ENCODE results near the gene INTS7. TPM values are rescaled to one million over a fixed set of nuclear protein-coding genes. Genes with fewer than 3 reads are reported as not detected.
"Not testable (repeated sequence)": the region's sequence is repeated elsewhere in the genome, so short reads cannot be mapped to it uniquely, and the experiment has no call there.

Gene INTS7
- polyA plus RNA-seq, 1 of the 3 experiments (the other 2 are of a cell fraction) = 8.7 TPM

DNA sequence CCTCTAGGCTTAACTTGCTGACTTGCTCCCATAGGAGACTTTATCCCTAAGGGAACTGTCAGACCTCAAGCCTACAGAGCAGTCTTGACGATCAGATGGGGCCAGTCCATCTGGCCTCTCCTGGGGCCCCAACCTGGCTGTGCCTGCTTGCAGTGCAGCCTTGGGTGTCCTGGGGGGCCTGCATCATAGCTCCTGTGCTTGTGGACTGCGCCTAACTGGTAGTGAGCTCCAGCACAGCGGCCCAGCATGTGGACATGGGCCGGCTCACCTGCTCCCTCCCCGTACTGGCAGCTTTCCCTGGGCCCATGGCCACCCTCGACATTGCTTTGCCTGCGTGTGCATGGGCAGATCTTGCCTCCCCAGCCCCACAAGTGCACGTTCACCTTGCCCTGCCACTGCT is 76.1 kb downstream of the INTS7 start:
- no peaks in the 10 kb centered on the region for H4K20me1 ChIP-seq (ENCODE audit: insufficient read depth)
- WGBS (ENCODE audit: low lambda C conversion rate) = no CpG with 5 or more reads among the region's 8 CpGs
- CTCF ChIA-PET = interaction anchor here (1.0 kb wide), 1 partner anchor 278 kb away, joined by 4 read pairs; no protein-coding TSS in a partner anchor
- no peak overlapping the region for H3K4me3 ChIP-seq (ENCODE audit: low read depth in 2 of 2, low read length in 1 of 2)
- no peaks in the 10 kb centered on the region for H3K27me3 ChIP-seq (ENCODE audit: insufficient read depth)
- TF ChIP-seq RFX5 (IDR thresholded peaks at IDR 0.05; ENCODE audit: low read length) (no peak), FOXJ3 (CRISPR knock-in tag; IDR thresholded peaks at IDR 0.05) (no peak), TEAD4 (IDR thresholded peaks at IDR 0.05; ENCODE audit: borderline replicate concordance, insufficient read depth) (no peak), POLR2AphosphoS5 (IDR thresholded peaks at IDR 0.05; ENCODE audit: low read depth, low read length) (no peak), TAF1 (IDR thresholded peaks at IDR 0.05; ENCODE audit: borderline replicate concordance, low read depth, low read length) (no peak), NFIC (IDR thresholded peaks at IDR 0.05; ENCODE audit: borderline replicate concordance) (no peak), FOSL2 (IDR thresholded peaks at IDR 0.05; ENCODE audit: borderline replicate concordance, low read depth) (no peak), CHD2 (IDR thresholded peaks at IDR 0.05; ENCODE audit: low read length, partially characterized antibody) (no peak), FOXM1 (IDR thresholded peaks at IDR 0.05; ENCODE audit: low read depth) (no peak), ELF1 (IDR thresholded peaks at IDR 0.05) (no peak)
- TF ChIP-seq, protein P1, sequence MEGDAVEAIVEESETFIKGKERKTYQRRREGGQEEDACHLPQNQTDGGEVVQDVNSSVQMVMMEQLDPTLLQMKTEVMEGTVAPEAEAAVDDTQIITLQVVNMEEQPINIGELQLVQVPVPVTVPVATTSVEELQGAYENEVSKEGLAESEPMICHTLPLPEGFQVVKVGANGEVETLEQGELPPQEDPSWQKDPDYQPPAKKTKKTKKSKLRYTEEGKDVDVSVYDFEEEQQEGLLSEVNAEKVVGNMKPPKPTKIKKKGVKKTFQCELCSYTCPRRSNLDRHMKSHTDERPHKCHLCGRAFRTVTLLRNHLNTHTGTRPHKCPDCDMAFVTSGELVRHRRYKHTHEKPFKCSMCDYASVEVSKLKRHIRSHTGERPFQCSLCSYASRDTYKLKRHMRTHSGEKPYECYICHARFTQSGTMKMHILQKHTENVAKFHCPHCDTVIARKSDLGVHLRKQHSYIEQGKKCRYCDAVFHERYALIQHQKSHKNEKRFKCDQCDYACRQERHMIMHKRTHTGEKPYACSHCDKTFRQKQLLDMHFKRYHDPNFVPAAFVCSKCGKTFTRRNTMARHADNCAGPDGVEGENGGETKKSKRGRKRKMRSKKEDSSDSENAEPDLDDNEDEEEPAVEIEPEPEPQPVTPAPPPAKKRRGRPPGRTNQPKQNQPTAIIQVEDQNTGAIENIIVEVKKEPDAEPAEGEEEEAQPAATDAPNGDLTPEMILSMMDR (IDR thresholded peaks at IDR 0.05) = no peak
- TF ChIP-seq, protein P2, sequence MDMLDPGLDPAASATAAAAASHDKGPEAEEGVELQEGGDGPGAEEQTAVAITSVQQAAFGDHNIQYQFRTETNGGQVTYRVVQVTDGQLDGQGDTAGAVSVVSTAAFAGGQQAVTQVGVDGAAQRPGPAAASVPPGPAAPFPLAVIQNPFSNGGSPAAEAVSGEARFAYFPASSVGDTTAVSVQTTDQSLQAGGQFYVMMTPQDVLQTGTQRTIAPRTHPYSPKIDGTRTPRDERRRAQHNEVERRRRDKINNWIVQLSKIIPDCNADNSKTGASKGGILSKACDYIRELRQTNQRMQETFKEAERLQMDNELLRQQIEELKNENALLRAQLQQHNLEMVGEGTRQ (IDR thresholded peaks at IDR 0.05; ENCODE audit: borderline replicate concordance, low read depth, low read length) = no peak
- TF ChIP-seq, protein P3, sequence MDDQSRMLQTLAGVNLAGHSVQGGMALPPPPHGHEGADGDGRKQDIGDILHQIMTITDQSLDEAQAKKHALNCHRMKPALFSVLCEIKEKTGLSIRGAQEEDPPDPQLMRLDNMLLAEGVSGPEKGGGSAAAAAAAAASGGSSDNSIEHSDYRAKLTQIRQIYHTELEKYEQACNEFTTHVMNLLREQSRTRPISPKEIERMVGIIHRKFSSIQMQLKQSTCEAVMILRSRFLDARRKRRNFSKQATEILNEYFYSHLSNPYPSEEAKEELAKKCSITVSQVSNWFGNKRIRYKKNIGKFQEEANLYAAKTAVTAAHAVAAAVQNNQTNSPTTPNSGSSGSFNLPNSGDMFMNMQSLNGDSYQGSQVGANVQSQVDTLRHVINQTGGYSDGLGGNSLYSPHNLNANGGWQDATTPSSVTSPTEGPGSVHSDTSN (IDR thresholded peaks at IDR 0.05) = no peak
- TF ChIP-seq, protein P4, sequence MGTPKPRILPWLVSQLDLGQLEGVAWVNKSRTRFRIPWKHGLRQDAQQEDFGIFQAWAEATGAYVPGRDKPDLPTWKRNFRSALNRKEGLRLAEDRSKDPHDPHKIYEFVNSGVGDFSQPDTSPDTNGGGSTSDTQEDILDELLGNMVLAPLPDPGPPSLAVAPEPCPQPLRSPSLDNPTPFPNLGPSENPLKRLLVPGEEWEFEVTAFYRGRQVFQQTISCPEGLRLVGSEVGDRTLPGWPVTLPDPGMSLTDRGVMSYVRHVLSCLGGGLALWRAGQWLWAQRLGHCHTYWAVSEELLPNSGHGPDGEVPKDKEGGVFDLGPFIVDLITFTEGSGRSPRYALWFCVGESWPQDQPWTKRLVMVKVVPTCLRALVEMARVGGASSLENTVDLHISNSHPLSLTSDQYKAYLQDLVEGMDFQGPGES (IDR thresholded peaks at IDR 0.05; ENCODE audit: low read depth, low read length) = no peak
- H2AFZ ChIP-seq (ENCODE audit: low read depth) = no peak overlapping the region
- no peak overlapping the region for H3K9ac ChIP-seq
- peaks cover 5% of the 10 kb centered on the region for H3F3A ChIP-seq (replicated peaks; ENCODE audit: insufficient read depth)
- DNase-seq = no peak
- no peaks in the 10 kb centered on the region; the same call in 1 of the 2 replicates for H3K79me2 ChIP-seq (ENCODE audit: insufficient read depth)
- H3K9me3 ChIP-seq = no peaks in the 10 kb centered on the region
- no peak overlapping the region for H3K4me2 ChIP-seq
- POLR2A ChIA-PET = no interaction called here
- H3K4me1 ChIP-seq (ENCODE audit: control insufficient read depth in 1 of 2, insufficient read depth in 2 of 2, low read depth in 1 of 2, low read length in 1 of 2) = no peaks in the 10 kb centered on the region
- H3K36me3 ChIP-seq (replicated peaks in 1 of 2; ENCODE audit: control insufficient read depth in 1 of 2, insufficient read depth in 2 of 2, low read length in 1 of 2) = peaks cover 32 to 33% of the 10 kb centered on the region in 2 experiments
- H3K9me2 ChIP-seq = no peaks in the 10 kb centered on the region
- H3K27ac ChIP-seq (ENCODE audit: low read depth in 2 of 2, low read length in 1 of 2) = no peak overlapping the region

DNA sequence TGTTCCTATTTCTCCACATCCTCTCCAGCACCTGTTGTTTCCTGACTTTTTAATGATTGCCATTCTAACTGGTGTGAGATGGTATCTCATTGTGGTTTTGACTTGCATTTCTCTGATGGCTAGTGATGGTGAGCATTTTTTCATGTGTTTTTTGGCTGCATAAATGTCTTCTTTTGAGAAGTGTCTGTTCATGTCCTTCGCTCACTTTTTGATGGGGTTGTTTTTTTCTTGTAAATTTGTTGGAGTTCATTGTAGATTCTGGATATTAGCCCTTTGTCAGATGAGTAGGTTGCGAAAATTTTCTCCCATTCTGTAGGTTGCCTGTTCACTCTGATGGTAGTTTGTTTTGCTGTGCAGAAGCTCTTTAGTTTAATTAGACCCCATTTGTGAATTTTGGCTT is 81.3 kb downstream of the INTS7 start:
- H3K9me2 ChIP-seq = not testable (repeated sequence)

DNA sequence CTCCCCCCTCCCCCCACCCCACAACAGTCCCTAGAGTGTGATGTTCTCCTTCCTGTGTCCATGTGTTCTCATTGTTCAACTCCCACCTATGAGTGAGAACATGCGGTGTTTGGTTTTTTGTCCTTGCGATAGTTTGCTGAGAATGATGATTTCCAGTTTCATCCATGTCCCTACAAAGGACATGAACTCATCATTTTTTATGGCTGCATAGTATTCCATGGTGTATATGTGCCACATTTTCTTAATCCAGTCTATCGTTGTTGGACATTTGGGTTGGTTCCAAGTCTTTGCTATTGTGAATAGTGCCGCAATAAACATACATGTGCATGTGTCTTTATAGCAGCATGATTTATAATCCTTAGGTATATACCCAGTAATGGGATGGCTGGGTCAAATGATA is 81.8 kb downstream of the INTS7 start:
- DNase-seq; H3K9ac ChIP-seq; H3K79me2 ChIP-seq (ENCODE audit: insufficient read depth); H3K27me3 ChIP-seq (ENCODE audit: insufficient read depth); H3F3A ChIP-seq (replicated peaks; ENCODE audit: insufficient read depth); CTCF ChIA-PET; H3K4me1 ChIP-seq (ENCODE audit: control insufficient read depth in 1 of 2, insufficient read depth in 2 of 2, low read depth in 1 of 2, low read length in 1 of 2); H2AFZ ChIP-seq (ENCODE audit: low read depth); H3K27ac ChIP-seq (ENCODE audit: low read depth in 2 of 2, low read length in 1 of 2); POLR2A ChIA-PET; H3K4me3 ChIP-seq (ENCODE audit: low read depth in 2 of 2, low read length in 1 of 2); H3K9me2 ChIP-seq; H3K4me2 ChIP-seq; H4K20me1 ChIP-seq (ENCODE audit: insufficient read depth); H3K9me3 ChIP-seq: not testable (repeated sequence)
- H3K36me3 ChIP-seq (replicated peaks in 1 of 2; ENCODE audit: control insufficient read depth in 1 of 2, insufficient read depth in 2 of 2, low read length in 1 of 2) = peaks cover 24 to 34% of the 10 kb centered on the region in 2 experiments
- WGBS (ENCODE audit: low lambda C conversion rate) = 96% methylated on average over 2 of the region's 4 CpGs

More for the DNA sequence above, 81.3 kb downstream of the INTS7 start:
- H3K9ac ChIP-seq; CTCF ChIA-PET; POLR2A ChIA-PET; H3K9me3 ChIP-seq; H3F3A ChIP-seq (replicated peaks; ENCODE audit: insufficient read depth); DNase-seq; H3K79me2 ChIP-seq (ENCODE audit: insufficient read depth); H3K4me3 ChIP-seq (ENCODE audit: low read depth in 2 of 2, low read length in 1 of 2); H3K4me1 ChIP-seq (ENCODE audit: control insufficient read depth in 1 of 2, insufficient read depth in 2 of 2, low read depth in 1 of 2, low read length in 1 of 2); H3K27me3 ChIP-seq (ENCODE audit: insufficient read depth); H3K4me2 ChIP-seq; H2AFZ ChIP-seq (ENCODE audit: low read depth); H3K27ac ChIP-seq (ENCODE audit: low read depth in 2 of 2, low read length in 1 of 2); H4K20me1 ChIP-seq (ENCODE audit: insufficient read depth): not testable (repeated sequence)
- peaks cover 24 to 38% of the 10 kb centered on the region in 2 experiments for H3K36me3 ChIP-seq (replicated peaks in 1 of 2; ENCODE audit: control insufficient read depth in 1 of 2, insufficient read depth in 2 of 2, low read length in 1 of 2)
- 95% methylated on average over 2 of the region's 2 CpGs for WGBS (ENCODE audit: low lambda C conversion rate)
